Measurements from ENCODE around the gene ARRB1.

Gene ARRB1

GRCh38 chr11:75219869-75220268 is 131.6 kb downstream of the ARRB1 start:
- peaks cover 43% of the 10 kb centered on the region for H3K27me3 ChIP-seq
- no peaks in the 10 kb centered on the region for H3K9me3 ChIP-seq
- H3K4me3 ChIP-seq (ENCODE audit: low read depth in 1 of 2, low read length in 1 of 2): no peak overlapping the region
- no peak for TF ChIP-seq CTCF (IDR thresholded peaks at IDR 0.05)
- no peak overlapping the region for H3K27ac ChIP-seq
- H3K4me1 ChIP-seq (ENCODE audit: control insufficient read depth in 1 of 2, insufficient read depth in 1 of 2, low read depth in 1 of 2, low read length in 1 of 2): no peaks in the 10 kb centered on the region
- H3K36me3 ChIP-seq: no peaks in the 10 kb centered on the region

GRCh38 chr11:75214843-75215242 is 136.6 kb downstream of the ARRB1 start:
- TF ChIP-seq CTCF (IDR thresholded peaks at IDR 0.05): no peak
- H3K9me3 ChIP-seq: no peaks in the 10 kb centered on the region
- no peaks in the 10 kb centered on the region for H3K4me1 ChIP-seq (ENCODE audit: control insufficient read depth in 1 of 2, insufficient read depth in 1 of 2, low read depth in 1 of 2, low read length in 1 of 2)
- peaks cover 27% of the 10 kb centered on the region for H3K27me3 ChIP-seq
- no peaks in the 10 kb centered on the region for H3K36me3 ChIP-seq
- no peak overlapping the region for H3K27ac ChIP-seq
- H3K4me3 ChIP-seq (ENCODE audit: low read depth in 1 of 2, low read length in 1 of 2): no peak overlapping the region

- H3K27me3 ChIP-seq: peaks cover 27% of the 10 kb centered on the region
- H3K4me1 ChIP-seq (ENCODE audit: control insufficient read depth in 1 of 2, insufficient read depth in 1 of 2, low read depth in 1 of 2, low read length in 1 of 2): no peaks in the 10 kb centered on the region
- H3K4me3 ChIP-seq (ENCODE audit: low read depth in 1 of 2, low read length in 1 of 2): no peak overlapping the region
- H3K36me3 ChIP-seq: no peaks in the 10 kb centered on the region
- no peak overlapping the region for H3K27ac ChIP-seq
- no peaks in the 10 kb centered on the region for H3K9me3 ChIP-seq
- no peak for TF ChIP-seq CTCF (IDR thresholded peaks at IDR 0.05)
Observed at GRCh38 chr11:75214411-75214821, 137.0 kb downstream of the ARRB1 start.
